Endothelial cell of umbilical vein (primary cell): ENCODE results near the gene UBE2I. TPM values are rescaled to one million over a fixed set of nuclear protein-coding genes. Genes with fewer than 3 reads are reported as not detected.
A peak's percentile ranks its signal among the peaks of the same experiment; 100 is the strongest.

Source experiments
- BruUV-seq: library from RNA; stranded (reverse); fragments of 400-500 nt; replicated peaks from 2 replicates; lab custom pipeline; 2021; lab: Mats Ljungman, UMichigan
- CTCF ChIA-PET: fragments of 300-600, 350-600 bp; sonication (Branson Sonifier 250); formaldehyde crosslinking; loops from one replicate; lab custom pipeline; 2021; ENCODE audit warnings: antibody characterized with exemption, inconsistent platforms; lab: Charles Lee
- POLR2A ChIA-PET: fragments of 300-600, 350-600 bp; sonication (Branson Sonifier 250); formaldehyde crosslinking; loops from one replicate; lab custom pipeline; 2021; ENCODE audit warnings: antibody characterized with exemption, inconsistent platforms; lab: Charles Lee
- DNase-seq: peaks from one replicate; pipeline ENCODE4 v3.0.0-alpha.2; 2011; ENCODE audit warnings: low read depth, low spot score
- FAIRE-seq: peaks from 2 replicates; lab custom pipeline; 2011; peaks lifted over from hg19 to GRCh38; lab: Jason Lieb, UNC
- H2AFZ ChIP-seq: 2 replicates; pipeline ENCODE4 v1.6.0; 2012; ENCODE audit warnings: low read depth, low read length, control low read depth, inconsistent platforms
- H3K27ac ChIP-seq: 2 replicates; pipeline ENCODE4 v1.5.1; 2011; ENCODE audit warnings: low read depth, mild to moderate bottlenecking, control low read depth, low read length, moderate library complexity; ENCODE audit not compliant: insufficient read depth
- H3K27me3 ChIP-seq, 2 experiments: 2 replicates each; pipeline versions ENCODE4 v1.6.0 to v1.6.1; 2011; ENCODE audit warnings: low read length in 2 of 2, mixed read lengths in 1 of 2; ENCODE audit not compliant: control insufficient read depth in 2 of 2, insufficient read depth in 2 of 2
- H3K36me3 ChIP-seq, 2 experiments: 2 replicates in 1 of 2; 3 replicates in 1 of 2; pipeline ENCODE4 v1.5.1; 2011; ENCODE audit warnings: low read length in 2 of 2, mild to moderate bottlenecking in 1 of 2, moderate library complexity in 1 of 2; ENCODE audit not compliant: control insufficient read depth in 2 of 2, insufficient read depth in 2 of 2; ENCODE audit errors: extremely low read depth in 1 of 2
- H3K4me1 ChIP-seq: 3 replicates; pipeline ENCODE4 v1.5.1; 2011; ENCODE audit warnings: mild to moderate bottlenecking, low read length; ENCODE audit not compliant: control insufficient read depth, insufficient read depth; ENCODE audit errors: extremely low read depth
- H3K4me2 ChIP-seq: 2 replicates; pipeline ENCODE4 v1.6.1; 2011; ENCODE audit warnings: low read length, control low read depth, mixed read lengths; ENCODE audit not compliant: insufficient read depth
- H3K4me3 ChIP-seq, 3 experiments: fragments of 200-600 bp in 1 of 3; sonication (generic), shearing (Covaris generic) in 1 of 3; replicated peaks in 1 of 3; 2 replicates each; pipeline ENCODE4 v1.5.1; 2011 to 2016; ENCODE audit warnings: control low read depth in 3 of 3, low read length in 3 of 3, mild to moderate bottlenecking in 2 of 3, inconsistent platforms in 1 of 3, low read depth in 1 of 3, moderate library complexity in 1 of 3; ENCODE audit not compliant: insufficient read depth in 1 of 3
- H3K79me2 ChIP-seq: 2 replicates; pipeline ENCODE4 v1.6.0; 2012; ENCODE audit warnings: low read length, inconsistent platforms; ENCODE audit not compliant: control insufficient read depth, insufficient read depth
- H3K9ac ChIP-seq: replicated peaks from 2 replicates; pipeline ENCODE3; 2011; ENCODE audit warnings: low read length, control low read depth; ENCODE audit not compliant: insufficient read depth; ENCODE audit errors: extremely low read depth
- H3K9me1 ChIP-seq: replicated peaks from 3 replicates; pipeline ENCODE4 v1.6.0; 2011; ENCODE audit warnings: mild to moderate bottlenecking, low read length; ENCODE audit not compliant: control insufficient read depth, insufficient read depth; ENCODE audit errors: extremely low read depth
- H3K9me3 ChIP-seq: replicated peaks from 2 replicates; pipeline ENCODE4 v1.5.1; 2012; ENCODE audit warnings: low read length, inconsistent platforms; ENCODE audit not compliant: control insufficient read depth, insufficient read depth
- H4K20me1 ChIP-seq: replicated peaks from 2 replicates; pipeline ENCODE3; 2011; ENCODE audit warnings: mild to moderate bottlenecking, low read length; ENCODE audit not compliant: control insufficient read depth, insufficient read depth; ENCODE audit errors: extremely low read depth
- EZH2 ChIP-seq: IDR thresholded peaks from 2 replicates; pipeline ENCODE4 v1.6.1; 2012; ENCODE audit warnings: borderline replicate concordance, low read depth, mild to moderate bottlenecking, moderate library complexity, low read length, inconsistent platforms; ENCODE audit not compliant: severe bottlenecking
- FOS ChIP-seq: IDR thresholded peaks from 2 replicates; pipeline ENCODE4 v1.6.1; 2011; ENCODE audit warnings: mild to moderate bottlenecking, low read length, moderate library complexity, borderline replicate concordance; ENCODE audit not compliant: insufficient read depth
- GATA2 ChIP-seq: IDR thresholded peaks from 2 replicates; pipeline ENCODE4 v1.7.0; 2011; ENCODE audit warnings: low read depth, mild to moderate bottlenecking, moderate library complexity, mixed read lengths, low read length; ENCODE audit not compliant: insufficient read length, insufficient read depth
- JUN ChIP-seq: IDR thresholded peaks from 2 replicates; pipeline ENCODE4 v1.6.1; 2011; ENCODE audit warnings: borderline replicate concordance, low read depth; ENCODE audit not compliant: insufficient read length, insufficient read depth
- MYC ChIP-seq: IDR thresholded peaks from one replicate; pipeline ENCODE4 v1.6.1; 2011; ENCODE audit warnings: mild to moderate bottlenecking, low read depth, low read length
- POLR2A ChIP-seq: IDR thresholded peaks from 2 replicates; pipeline ENCODE4 v1.6.1; 2012; ENCODE audit warnings: low read depth, mild to moderate bottlenecking, control low read depth, low read length
- POLR2AphosphoS5 ChIP-seq: IDR thresholded peaks from 2 replicates; pipeline ENCODE4 v1.6.1; 2012; ENCODE audit warnings: low read depth, mild to moderate bottlenecking, control low read depth, low read length, moderate library complexity; ENCODE audit not compliant: insufficient read depth
- dilution Hi-C: fragments of 300-500 bp; cut with MboI; formaldehyde crosslinking; loops from one replicate; pipeline ENCODE4 v1.15.0; 2019; ENCODE audit warnings: low sequenced_read_pairs; ENCODE audit not compliant: extremely low pct_ligation_motif_present
- intact Hi-C: fragments of 100-400 bp; cut with micrococcal nuclease; formaldehyde crosslinking; loops from one replicate; pipeline ENCODE4 v1.10.0; 2022
- polyA plus RNA-seq, 4 experiments: library from polyadenylated mRNA; depleted of rRNA in 3 of 4; stranded (reverse) in 3 of 4; unstranded in 1 of 4; fragments of >200 nt; gene quantifications; 2 replicates each; pipeline versions ENCODE4 v1.2.1 to v1.2.3, GENCODE V29; 2011 to 2012; ENCODE audit warnings: missing spikeins in 1 of 4
- total RNA-seq: library from RNA; stranded (reverse); gene quantifications from 2 replicates; pipeline ENCODE4 v1.2.3, GENCODE V29; 2021
- TF ChIP-seq, protein P1 (sequence below), 2 donors: IDR thresholded peaks; 1 replicate in 1 of 2; 2 replicates in 1 of 2; pipeline ENCODE4 v1.5.1; 2011; ENCODE audit warnings: low read length in 2 of 2, mild to moderate bottlenecking in 2 of 2, moderate library complexity in 2 of 2, control low read depth in 1 of 2, inconsistent platforms in 1 of 2, low read depth in 1 of 2; ENCODE audit not compliant: insufficient read depth in 1 of 2; ENCODE audit errors: extremely low read depth in 1 of 2
- TF ChIP-seq, protein P2 (sequence below): IDR thresholded peaks from 2 replicates; pipeline ENCODE4 v1.6.1; 2011; ENCODE audit not compliant: insufficient read depth, insufficient read length

UBE2I gene
- total and polyA plus RNA-seq, 2 donors (not counting 3 experiments of a cell fraction or from before 2014, with no cell fraction given) = 122 to 233 TPM

DNA sequence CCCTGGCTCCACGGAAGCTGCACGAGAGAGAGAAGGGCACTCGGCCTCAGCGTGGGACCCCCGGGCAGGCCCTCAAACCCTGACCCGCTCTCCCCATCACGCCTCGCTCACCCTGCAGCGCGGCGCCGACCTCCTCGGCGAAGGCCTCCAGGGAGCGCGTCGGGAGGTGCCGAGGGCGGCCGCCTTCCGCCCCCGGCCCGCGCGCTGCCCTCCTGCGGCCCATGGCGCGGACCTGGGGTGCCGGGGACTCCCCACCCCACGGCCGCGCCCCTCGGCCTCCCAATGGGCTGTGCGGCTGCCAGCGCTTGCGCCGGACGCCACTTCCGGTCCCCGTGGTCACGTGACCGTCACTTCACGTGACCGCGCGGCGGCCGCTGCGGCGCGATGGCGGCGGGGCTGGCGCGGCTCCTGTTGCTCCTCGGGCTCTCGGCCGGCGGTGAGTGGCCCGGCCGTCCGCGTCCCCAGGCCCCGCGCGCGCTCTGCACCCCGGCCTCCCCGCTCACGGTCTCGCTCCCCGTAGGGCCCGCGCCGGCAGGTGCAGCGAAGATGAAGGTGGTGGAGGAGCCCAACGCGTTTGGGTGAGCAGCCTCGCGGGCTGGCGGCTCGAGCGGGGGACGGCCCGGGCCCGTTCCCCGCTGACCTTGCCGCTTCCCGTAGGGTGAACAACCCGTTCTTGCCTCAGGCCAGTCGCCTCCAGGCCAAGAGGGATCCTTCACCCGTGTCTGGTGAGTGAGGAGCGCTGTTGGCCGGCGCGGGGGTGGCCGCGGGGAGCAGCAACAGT lies 42.3 kb downstream of the UBE2I start, which contains the start of the genes GNPTG and TSR3:
Gene GNPTG (plus strand): TSS at position 350 of the 781 bp plus-strand sequence. CDS start 35 bp downstream, at position 385.
Gene TSR3 (minus strand): TSS at position 297 of the 781 bp plus-strand sequence. CDS start 74 bp downstream, at position 223.
- no TSS peak for BruUV-seq
- no peaks in the 10 kb centered on the region for H3K9me1 ChIP-seq
- peak within 1 kb of the TSS; percentile 3 for H3K27ac ChIP-seq
- TF ChIP-seq POLR2AphosphoS5 (peak; percentile 96), JUN (no peak), MYC (no peak), EZH2 (no peak), POLR2A (peak; percentile 82), FOS (no peak), GATA2 (no peak)
- TF ChIP-seq, protein P1, sequence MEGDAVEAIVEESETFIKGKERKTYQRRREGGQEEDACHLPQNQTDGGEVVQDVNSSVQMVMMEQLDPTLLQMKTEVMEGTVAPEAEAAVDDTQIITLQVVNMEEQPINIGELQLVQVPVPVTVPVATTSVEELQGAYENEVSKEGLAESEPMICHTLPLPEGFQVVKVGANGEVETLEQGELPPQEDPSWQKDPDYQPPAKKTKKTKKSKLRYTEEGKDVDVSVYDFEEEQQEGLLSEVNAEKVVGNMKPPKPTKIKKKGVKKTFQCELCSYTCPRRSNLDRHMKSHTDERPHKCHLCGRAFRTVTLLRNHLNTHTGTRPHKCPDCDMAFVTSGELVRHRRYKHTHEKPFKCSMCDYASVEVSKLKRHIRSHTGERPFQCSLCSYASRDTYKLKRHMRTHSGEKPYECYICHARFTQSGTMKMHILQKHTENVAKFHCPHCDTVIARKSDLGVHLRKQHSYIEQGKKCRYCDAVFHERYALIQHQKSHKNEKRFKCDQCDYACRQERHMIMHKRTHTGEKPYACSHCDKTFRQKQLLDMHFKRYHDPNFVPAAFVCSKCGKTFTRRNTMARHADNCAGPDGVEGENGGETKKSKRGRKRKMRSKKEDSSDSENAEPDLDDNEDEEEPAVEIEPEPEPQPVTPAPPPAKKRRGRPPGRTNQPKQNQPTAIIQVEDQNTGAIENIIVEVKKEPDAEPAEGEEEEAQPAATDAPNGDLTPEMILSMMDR (IDR thresholded peaks at IDR 0.05; ENCODE audit: extremely low read depth in 1 of 2, insufficient read depth in 1 of 2, low read depth in 1 of 2, low read length in 2 of 2) = no peak
- TF ChIP-seq, protein P2, sequence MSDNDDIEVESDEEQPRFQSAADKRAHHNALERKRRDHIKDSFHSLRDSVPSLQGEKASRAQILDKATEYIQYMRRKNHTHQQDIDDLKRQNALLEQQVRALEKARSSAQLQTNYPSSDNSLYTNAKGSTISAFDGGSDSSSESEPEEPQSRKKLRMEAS = peak; percentile 94
- peaks cover 0 to 11% of the 10 kb centered on the region in 2 experiments for H3K36me3 ChIP-seq
- H4K20me1 ChIP-seq = no peaks in the 10 kb centered on the region
- ChIA-PET CTCF (interaction anchor here (1.5 kb wide), 1 partner anchor 11 kb away, joined by 4 read pairs; no protein-coding TSS in a partner anchor), POLR2A (no interaction called here)
- no peaks in the 10 kb centered on the region for H3K27me3 ChIP-seq
- dilution Hi-C loops = no loop called here
- DNase-seq (peak; percentile 81), FAIRE-seq (peak; percentile 65)
- peak within 1 kb of the TSS; percentile 94 for H3K4me2 ChIP-seq
- H3K79me2 ChIP-seq = peaks cover 51% of the 10 kb centered on the region
- no peaks in the 10 kb centered on the region for H3K9me3 ChIP-seq
- H3K9ac ChIP-seq = peak within 1 kb of the TSS; percentile 72
- H2AFZ ChIP-seq = peak within 1 kb of the TSS; percentile 69
- intact Hi-C loops = no loop called here
- peaks cover 13% of the 10 kb centered on the region for H3K4me1 ChIP-seq
- H3K4me3 ChIP-seq = peak within 1 kb of the TSS; percentile 61 to 84 (median 69)
